Chondrocyte (in vitro differentiated cells): ENCODE data around the gene IFRD1. TPM values are rescaled to one million over a fixed set of nuclear protein-coding genes. Genes with fewer than 3 reads are reported as not detected.

Source experiments
- DNase-seq: peaks from one replicate; pipeline ENCODE4 v3.0.0; 2021; ENCODE audit warnings: mixed read lengths, low spot score
- H3K27ac Mint-ChIP-seq: one replicate; pipeline ENCODE4 v1.8.0; 2021; ENCODE audit warnings: mild to moderate bottlenecking, moderate library complexity, mixed read lengths; ENCODE audit not compliant: unreplicated experiment
- H3K27me3 Mint-ChIP-seq: 2 replicates; pipeline ENCODE4 v1.8.0; 2021; ENCODE audit warnings: low read depth, mixed read lengths
- H3K36me3 Mint-ChIP-seq: 2 replicates; pipeline ENCODE4 v1.8.0; 2021; ENCODE audit warnings: low read depth, mixed read lengths
- H3K4me1 Mint-ChIP-seq: 2 replicates; pipeline ENCODE4 v1.8.0; 2021; ENCODE audit warnings: low read depth, mild to moderate bottlenecking, mixed read lengths
- H3K4me3 Mint-ChIP-seq: one replicate; pipeline ENCODE4 v1.8.0; 2021; ENCODE audit warnings: mild to moderate bottlenecking, moderate library complexity, mixed read lengths; ENCODE audit not compliant: unreplicated experiment
- H3K9me3 Mint-ChIP-seq: 2 replicates; pipeline ENCODE4 v1.8.0; 2021; ENCODE audit warnings: low read depth, mixed read lengths
- total RNA-seq: library from RNA; stranded (reverse); gene quantifications from 3 replicates; pipeline ENCODE4 v1.2.1, GENCODE V29; 2021
- TF ChIP-seq, protein P1 (sequence below): fragments of 200-600 bp; sonication (generic); IDR thresholded peaks from 2 replicates; pipeline ENCODE4 v1.5.0; 2021; ENCODE audit warnings: antibody characterized with exemption, mild to moderate bottlenecking, moderate library complexity

The IFRD1 gene
- total RNA-seq, 1 donor from 2014 or later: 108 TPM

DNA sequence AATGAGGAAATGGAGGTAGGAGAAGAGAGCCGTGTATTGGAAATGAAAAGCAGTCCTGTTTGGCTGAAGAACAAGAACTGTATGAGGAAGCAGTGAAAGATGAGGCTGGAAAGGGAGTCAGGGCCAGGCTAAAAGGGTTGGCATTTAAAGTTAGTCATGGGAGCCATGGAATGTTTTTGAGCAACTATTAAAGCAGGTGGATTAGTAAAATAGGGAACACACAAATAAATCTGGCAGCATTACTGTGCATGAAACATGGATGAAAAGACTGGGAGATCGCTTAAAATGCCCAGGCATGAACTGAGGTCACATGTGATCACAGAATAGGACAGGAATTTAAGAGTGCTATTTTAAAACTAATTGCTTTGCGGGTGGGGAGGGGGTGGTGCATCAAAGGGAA, 1.4 kb upstream of the IFRD1 start:
- Mint-ChIP-seq H3K4me1 (peaks cover 32% of the 10 kb centered on the region), H3K36me3 (peaks cover 1% of the 10 kb centered on the region), H3K27me3 (no peaks in the 10 kb centered on the region), H3K9me3 (no peaks in the 10 kb centered on the region), H3K4me3 (no peak overlapping the region), H3K27ac (peak overlapping the region; percentile 100)
- TF ChIP-seq, protein P1, sequence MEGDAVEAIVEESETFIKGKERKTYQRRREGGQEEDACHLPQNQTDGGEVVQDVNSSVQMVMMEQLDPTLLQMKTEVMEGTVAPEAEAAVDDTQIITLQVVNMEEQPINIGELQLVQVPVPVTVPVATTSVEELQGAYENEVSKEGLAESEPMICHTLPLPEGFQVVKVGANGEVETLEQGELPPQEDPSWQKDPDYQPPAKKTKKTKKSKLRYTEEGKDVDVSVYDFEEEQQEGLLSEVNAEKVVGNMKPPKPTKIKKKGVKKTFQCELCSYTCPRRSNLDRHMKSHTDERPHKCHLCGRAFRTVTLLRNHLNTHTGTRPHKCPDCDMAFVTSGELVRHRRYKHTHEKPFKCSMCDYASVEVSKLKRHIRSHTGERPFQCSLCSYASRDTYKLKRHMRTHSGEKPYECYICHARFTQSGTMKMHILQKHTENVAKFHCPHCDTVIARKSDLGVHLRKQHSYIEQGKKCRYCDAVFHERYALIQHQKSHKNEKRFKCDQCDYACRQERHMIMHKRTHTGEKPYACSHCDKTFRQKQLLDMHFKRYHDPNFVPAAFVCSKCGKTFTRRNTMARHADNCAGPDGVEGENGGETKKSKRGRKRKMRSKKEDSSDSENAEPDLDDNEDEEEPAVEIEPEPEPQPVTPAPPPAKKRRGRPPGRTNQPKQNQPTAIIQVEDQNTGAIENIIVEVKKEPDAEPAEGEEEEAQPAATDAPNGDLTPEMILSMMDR: no peak
- DNase-seq: no peak

DNA sequence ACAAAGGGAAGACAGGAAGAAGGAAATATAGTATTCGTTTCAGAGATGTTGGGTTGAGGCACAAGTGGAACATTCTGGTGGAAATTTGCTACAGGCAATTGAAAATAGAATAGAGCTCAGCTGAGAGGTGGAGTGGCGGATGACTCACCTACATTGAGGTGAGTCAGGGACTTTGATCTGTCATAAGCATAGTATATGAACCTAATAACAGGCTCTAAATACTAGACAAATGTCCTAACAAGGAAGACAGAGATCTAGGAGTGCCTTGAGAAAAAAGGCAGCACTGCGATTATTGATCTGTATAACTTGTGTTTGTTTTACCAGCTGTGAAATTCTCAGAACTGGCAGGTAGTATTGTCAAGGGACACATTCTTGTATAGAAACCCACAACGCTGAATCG, 907 bp upstream of the IFRD1 start:
- Mint-ChIP-seq H3K4me3 (peak overlapping the region; percentile 97), H3K4me1 (peaks cover 37% of the 10 kb centered on the region), H3K27ac (peak overlapping the region; percentile 100), H3K36me3 (peaks cover 1% of the 10 kb centered on the region), H3K9me3 (no peaks in the 10 kb centered on the region), H3K27me3 (no peaks in the 10 kb centered on the region)
- DNase-seq: no peak
- TF ChIP-seq, protein P1: no peak

DNA sequence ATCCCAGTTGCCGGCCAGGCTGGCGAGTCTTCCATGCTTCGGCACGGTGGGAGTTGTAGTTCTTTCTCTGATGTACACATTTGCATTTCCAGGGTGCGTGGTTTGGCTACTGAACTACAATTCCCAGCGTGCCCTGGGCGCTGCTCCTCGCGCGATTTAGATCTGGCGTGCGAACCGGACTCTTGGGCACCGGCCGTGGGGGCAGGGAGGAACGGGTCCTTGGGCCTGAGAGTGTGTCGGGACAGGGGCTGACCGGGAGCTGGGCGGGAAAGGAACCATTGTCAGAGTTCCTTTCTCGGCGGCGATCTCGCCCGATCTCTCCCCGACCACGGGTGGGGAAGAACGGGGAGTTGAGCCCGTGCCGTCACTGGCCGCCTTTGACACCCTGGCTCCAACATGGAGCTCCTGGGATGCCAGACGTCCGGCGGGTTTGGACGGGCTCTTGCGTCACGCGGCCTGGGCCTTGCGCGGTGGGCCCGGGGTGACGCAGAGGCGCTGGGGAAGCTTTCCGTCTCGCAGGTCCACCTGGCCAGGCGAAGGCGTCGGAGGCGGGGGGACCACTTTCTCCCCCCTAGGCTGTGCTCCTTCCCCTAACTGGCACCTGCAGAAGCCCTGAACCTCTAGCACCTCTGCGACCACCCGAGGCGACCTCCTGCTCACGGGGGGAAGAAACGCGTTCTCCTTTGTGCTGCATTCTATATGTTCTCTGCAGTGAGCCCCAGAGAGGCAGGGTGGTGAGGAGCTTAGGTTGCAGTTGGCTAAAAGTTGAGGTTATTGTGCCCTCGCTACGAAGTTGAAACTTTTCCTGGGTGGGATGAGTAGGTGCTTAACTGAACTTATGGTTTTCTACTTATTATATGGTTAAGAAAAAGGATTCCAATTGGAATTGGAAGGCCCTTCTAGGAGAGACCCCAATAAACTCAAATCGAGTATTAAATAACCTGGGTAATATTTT, 824 bp downstream of the IFRD1 start:
- Mint-ChIP-seq H3K27me3 (no peaks in the 10 kb centered on the region), H3K27ac (peak overlapping the region; percentile 100), H3K4me1 (peaks cover 47% of the 10 kb centered on the region), H3K36me3 (peaks cover 7% of the 10 kb centered on the region), H3K4me3 (peak overlapping the region; percentile 97), H3K9me3 (no peaks in the 10 kb centered on the region)
- TF ChIP-seq, protein P1: peak; percentile 6
- peak; percentile 96 for DNase-seq

DNA sequence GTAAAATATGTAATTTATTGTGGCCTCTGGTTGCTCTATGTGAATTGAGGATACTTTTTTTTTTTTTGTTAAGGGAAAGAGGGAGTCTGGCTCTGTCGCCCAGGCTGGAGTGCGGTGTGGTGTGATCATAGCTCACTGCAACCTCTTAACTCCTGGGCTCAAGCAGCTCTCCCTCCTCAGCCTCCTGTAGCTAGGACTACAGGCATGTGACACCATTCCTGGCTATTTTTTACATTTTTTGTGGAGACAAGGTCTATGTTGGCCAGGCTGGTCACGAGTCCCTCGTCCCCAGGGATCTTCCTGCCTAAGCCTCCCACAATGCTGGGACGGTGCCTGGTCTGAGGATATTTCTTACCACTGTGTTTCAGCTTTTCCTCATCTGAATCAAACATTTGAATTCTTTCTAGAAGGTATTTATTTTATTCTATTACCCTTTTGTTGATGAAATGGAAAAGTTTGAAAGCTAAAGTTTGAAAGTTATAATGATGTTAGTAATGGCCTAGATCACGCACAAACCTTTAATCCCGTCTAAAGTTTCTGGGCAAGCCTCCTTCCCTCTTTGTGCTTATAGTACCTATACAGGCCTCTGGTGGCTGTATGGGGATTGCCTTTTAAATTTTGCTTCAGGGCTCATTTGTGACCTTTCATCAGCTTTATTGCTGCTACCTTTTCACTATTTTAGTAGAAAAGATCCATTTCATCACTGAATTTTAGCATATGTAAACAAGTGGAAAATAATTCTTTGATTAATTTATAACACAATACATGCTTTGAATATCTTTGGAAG, 2.0 kb downstream of the IFRD1 start:
- H3K9me3 Mint-ChIP-seq: no peaks in the 10 kb centered on the region
- H3K27ac Mint-ChIP-seq: peak overlapping the region; percentile 100
- H3K4me3 Mint-ChIP-seq: peak overlapping the region; percentile 97
- H3K36me3 Mint-ChIP-seq: peaks cover 9% of the 10 kb centered on the region
- TF ChIP-seq, protein P1: peak; percentile 70
- H3K27me3 Mint-ChIP-seq: no peaks in the 10 kb centered on the region
- H3K4me1 Mint-ChIP-seq: peaks cover 47% of the 10 kb centered on the region
- DNase-seq: no peak

DNA sequence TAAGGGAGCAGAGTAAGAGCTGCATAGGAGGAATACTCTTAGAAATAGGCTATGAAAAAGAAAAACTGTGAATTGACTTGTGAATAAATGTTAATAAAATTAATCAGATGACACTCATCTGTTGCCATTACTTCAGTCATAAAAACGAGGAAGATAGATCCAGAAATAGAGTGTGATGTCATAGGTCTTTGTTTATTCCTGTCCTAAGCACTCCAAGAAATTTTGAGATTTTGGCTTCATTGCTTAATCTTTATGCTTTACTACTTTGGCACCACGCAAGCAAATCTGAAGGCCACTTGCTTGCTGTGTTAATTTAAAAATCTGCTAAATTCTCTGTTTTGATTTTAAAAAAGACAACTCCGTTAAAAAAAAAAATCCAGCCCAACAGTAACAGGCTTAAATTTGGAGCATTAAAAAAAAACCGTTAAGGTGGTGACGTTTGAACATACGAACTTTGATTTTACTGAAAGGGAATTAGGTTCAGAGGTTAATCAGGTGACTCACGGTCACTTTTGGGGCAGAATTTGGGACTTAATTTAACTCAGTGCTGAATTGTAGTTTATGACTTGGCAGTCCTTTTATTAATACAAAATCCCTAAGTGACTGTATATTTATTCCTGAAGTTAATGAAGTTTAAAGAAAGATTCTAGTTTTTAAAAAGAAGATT, 3.4 kb downstream of the IFRD1 start:
- Mint-ChIP-seq H3K36me3 (peaks cover 12% of the 10 kb centered on the region), H3K27ac (peak overlapping the region; percentile 100), H3K9me3 (no peaks in the 10 kb centered on the region), H3K4me3 (peak overlapping the region; percentile 97), H3K4me1 (peaks cover 46% of the 10 kb centered on the region), H3K27me3 (no peaks in the 10 kb centered on the region)
- DNase-seq: no peak
- TF ChIP-seq, protein P1: no peak
